ENCODE results near the gene C1orf232.

DNA sequence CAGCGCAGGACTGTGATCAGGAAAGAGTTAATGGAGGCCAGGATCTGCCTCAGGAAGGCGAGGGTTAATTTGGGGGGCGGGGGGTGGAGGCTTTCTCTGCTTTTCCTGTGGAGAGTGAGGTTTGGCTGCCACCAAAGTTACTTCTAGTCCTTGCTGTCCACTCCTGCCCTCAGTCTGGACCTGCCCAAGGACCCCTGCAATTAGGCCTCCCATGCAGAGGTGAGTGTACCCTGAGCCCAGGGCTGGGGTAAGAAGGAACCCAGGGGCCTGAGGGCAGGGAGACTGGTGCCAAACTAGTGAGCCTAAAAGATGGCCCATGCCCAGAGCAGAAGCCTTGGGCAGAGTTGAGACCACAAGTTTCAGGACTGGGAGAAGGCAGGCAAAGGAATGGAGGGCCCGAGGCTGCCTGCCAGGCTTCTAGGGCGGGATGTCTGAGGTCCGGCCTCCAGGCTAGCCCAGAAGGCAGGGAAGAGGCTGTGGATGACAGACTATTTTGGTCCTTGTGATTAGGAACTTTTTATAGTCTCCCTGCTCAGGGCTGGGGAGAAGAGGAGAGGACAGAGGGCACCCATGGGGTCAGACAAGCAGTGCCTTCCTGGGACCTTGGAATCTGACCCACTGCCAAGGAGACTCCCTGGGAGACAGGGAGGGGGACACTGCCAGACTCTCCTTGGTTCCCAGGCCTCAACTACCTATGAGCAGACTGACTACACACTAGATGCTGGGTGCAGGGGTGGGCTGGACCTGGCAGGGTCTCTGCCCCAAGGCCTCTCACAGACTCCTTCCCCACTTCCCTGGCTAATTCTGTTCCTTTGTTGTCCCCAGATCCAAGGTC is 9.6 kb downstream of the C1orf232 start, which contains the start of gene FAM110D:
- TF ChIP-seq CHD1 (IDR thresholded peaks at IDR 0.05; ENCODE audit: low read depth, low read length) (no peak), BCL11A (IDR thresholded peaks at IDR 0.05; ENCODE audit: low read depth in 2 of 2, low read length in 2 of 2) (no peak), MAFK (IDR thresholded peaks at IDR 0.05; ENCODE audit: low read depth, low read length) (no peak), SIN3A (conservative IDR thresholded peaks at IDR 0.05 in 1 of 2, IDR thresholded peaks at IDR 0.05 in 1 of 2; ENCODE audit: low read depth in 1 of 2, low read length in 2 of 2) (no peak), ZNF274 (IDR thresholded peaks at IDR 0.05; ENCODE audit: borderline replicate concordance, extremely low read depth, low read length) (no peak), POLR2A (IDR thresholded peaks at IDR 0.05; ENCODE audit: control extremely low read depth in 1 of 2, low read depth in 2 of 2, low read length in 2 of 2) (no peak), KDM5A (IDR thresholded peaks at IDR 0.05; ENCODE audit: low read length) (no peak), USF2 (IDR thresholded peaks at IDR 0.05; ENCODE audit: low read length) (no peak)
- TF ChIP-seq, protein P1, sequence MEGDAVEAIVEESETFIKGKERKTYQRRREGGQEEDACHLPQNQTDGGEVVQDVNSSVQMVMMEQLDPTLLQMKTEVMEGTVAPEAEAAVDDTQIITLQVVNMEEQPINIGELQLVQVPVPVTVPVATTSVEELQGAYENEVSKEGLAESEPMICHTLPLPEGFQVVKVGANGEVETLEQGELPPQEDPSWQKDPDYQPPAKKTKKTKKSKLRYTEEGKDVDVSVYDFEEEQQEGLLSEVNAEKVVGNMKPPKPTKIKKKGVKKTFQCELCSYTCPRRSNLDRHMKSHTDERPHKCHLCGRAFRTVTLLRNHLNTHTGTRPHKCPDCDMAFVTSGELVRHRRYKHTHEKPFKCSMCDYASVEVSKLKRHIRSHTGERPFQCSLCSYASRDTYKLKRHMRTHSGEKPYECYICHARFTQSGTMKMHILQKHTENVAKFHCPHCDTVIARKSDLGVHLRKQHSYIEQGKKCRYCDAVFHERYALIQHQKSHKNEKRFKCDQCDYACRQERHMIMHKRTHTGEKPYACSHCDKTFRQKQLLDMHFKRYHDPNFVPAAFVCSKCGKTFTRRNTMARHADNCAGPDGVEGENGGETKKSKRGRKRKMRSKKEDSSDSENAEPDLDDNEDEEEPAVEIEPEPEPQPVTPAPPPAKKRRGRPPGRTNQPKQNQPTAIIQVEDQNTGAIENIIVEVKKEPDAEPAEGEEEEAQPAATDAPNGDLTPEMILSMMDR (IDR thresholded peaks at IDR 0.05; ENCODE audit: control extremely low read depth in 1 of 3, insufficient read depth in 1 of 3, low read depth in 1 of 3, low read length in 3 of 3), result no peak

Measured in H1 (cell line).